GM18507 (cell line): ENCODE measurements around the gene GNG14.
"Not testable (repeated sequence)": the region's sequence is repeated elsewhere in the genome, so short reads cannot be mapped to it uniquely, and the experiment has no call there.

Experiments used
- DNase-seq: peaks from one replicate; pipeline ENCODE4 v3.0.0; 2011; ENCODE audit warnings: low read depth; ENCODE audit not compliant: insufficient read length; ENCODE audit errors: extremely low spot score
- FAIRE-seq: peaks from 2 replicates; lab custom pipeline; 2011; peaks lifted over from hg19 to GRCh38; lab: Jason Lieb, UNC

The GNG14 gene

DNA sequence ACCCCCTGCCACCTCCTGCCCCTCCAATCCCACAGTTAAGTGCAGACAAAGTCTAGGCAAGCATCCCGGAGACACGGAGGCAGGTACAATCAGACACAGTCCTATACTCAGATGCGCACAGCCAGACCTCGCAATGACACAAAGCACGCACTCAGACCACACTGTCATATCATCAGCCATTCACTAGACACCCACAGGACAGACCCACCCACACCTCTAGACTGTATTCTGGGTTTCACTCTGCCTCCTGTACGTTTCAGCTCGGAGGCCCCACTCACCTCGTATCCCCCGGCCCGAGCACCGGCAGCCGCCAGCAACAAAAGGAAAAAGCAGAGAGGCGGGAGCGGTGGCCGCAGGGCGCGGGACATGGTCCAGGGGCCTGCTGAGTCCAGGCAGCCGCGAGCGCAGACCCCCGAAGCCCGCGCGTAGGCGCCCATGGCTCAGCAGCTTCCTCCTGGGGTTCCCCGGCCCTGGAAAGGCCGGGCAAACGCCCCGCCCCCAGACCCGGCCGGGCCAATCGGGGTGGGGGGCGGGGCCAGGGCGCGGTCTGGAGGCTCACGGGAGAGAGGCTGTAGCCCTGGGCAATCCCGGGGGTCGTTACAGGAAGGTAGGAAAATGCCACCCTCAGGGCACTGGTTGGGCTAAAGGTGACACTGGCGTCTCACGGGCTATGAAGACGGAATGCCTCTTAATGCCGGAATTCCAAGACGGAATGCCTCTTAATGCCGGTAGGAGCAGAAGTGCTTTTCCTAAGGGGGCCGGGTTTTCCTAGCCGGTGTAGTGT is 21.3 kb upstream of the GNG14 start, which contains the start of the genes MAN2B1 and WDR83:
Gene MAN2B1, minus strand, starts transcription at position 478 of the 784 bp plus-strand sequence. Its CDS starts 41 bp downstream, at position 437.
Gene WDR83, plus strand, starts transcription at position 543 of the 784 bp plus-strand sequence. CDS start 2,984 bp downstream, outside the sequence.
- FAIRE-seq: peak; percentile 70

DNA sequence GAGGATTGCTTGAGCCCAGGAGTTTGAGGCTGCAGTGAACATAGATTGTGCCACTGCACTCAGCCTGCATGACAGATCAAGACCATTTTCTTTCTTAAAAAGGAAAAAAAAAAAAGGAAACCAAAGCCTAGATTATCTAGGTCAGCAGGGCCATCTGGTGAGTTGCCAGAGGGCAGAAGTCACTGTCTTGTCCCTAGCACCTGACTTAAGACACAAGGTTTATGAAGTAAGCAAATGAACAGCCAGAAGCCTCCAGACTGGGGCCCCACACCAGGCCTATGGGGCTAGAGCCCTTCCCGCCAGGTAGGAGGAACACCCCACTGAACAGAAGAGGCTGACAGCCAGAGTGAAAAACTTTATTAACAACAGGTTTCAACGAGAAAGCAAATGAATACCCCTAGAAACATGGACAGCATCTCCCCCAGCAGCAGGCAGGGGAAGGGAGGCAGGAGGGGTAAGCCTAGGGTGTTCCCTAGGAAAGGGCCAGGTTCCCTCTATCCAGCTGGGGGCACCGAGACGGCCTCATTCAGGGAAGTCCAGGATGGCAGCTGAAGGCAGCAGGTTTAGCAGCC is 20.0 kb upstream of the GNG14 start:
- FAIRE-seq (no peak), DNase-seq (no peak)

More for the DNA sequence above, 21.3 kb upstream of the GNG14 start, which contains the start of the genes MAN2B1 and WDR83:
- DNase-seq: peak; percentile 83

DNA sequence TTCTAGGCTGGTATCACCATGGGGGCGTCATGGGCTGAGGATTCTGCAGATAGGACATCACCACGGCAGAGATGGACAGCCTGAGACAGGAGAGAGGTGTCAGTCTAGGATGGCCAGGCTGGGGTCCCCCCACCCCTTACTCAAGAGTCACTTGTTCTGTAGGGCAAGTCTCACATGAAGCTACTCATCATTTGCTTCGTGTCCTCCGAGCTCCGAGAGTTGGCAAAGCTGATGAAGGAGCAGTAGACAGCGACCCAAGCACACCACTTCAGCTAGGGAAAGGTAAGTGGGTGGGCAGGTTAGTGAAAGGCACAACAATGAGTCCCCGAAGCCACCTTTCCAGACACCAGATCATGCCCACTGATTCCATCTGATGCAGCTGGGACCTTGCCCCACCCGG is 19.5 kb upstream of the GNG14 start:
- no peak for DNase-seq
- no peak for FAIRE-seq

DNA sequence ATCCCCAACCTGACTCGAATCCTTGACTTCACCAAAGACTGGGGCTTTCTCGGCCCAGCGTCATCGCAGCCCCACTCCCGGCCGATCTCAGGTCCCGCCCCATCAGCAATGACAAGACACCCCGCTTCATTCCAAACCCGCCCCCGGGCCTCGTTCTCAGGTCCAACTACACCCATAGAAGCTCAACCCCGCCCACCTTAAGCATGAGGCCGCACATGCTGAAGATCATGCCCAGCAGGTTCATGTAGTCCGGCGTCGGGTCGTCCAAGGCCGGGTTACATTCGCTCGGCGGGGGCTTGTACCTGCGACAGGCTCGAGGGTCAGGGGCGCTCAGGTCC is 18.9 kb upstream of the GNG14 start:
- DNase-seq (no peak), FAIRE-seq (no peak)

DNA sequence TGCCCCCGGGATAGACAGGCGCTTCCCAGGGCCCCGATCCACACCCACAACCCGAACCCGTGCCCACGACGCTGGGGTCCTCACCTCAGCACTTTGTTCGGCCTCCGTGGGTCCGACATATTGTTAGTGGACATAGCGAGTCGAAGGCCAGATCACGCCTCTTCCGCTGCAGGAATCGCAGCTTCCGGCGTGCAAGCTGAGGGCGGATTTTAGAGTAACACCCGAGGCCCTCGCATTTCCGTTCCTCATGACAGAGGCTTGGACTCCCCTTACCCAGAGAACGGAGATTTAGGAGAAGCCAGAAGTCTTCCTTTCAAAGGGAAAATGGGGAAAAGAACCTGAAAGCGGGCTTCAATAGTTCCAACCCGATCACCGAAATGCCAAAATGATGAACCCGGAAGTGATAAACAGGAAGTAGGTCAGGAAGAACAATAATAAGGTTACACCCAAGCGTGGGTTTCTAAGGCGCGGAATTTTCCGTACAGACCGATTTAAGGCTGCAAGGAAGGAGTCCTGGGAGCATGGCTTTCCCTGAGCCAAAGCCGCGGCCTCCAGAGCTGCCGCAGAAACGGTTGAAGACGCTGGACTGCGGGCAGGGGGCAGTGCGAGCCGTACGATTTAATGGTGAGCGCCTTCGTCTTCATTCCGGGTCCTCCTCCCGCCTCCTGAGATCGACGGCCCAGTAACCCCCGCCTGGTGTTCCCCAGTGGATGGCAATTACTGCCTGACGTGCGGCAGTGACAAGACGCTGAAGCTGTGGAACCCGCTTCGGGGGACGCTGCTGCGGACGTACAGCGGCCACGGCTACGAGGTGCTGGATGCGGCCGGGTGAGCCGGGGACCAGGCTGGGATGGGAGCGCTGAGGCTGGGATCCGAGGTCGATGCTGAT is 18.3 kb upstream of the GNG14 start:
- peak; percentile 93 for FAIRE-seq
- DNase-seq: peak; percentile 55

DNA sequence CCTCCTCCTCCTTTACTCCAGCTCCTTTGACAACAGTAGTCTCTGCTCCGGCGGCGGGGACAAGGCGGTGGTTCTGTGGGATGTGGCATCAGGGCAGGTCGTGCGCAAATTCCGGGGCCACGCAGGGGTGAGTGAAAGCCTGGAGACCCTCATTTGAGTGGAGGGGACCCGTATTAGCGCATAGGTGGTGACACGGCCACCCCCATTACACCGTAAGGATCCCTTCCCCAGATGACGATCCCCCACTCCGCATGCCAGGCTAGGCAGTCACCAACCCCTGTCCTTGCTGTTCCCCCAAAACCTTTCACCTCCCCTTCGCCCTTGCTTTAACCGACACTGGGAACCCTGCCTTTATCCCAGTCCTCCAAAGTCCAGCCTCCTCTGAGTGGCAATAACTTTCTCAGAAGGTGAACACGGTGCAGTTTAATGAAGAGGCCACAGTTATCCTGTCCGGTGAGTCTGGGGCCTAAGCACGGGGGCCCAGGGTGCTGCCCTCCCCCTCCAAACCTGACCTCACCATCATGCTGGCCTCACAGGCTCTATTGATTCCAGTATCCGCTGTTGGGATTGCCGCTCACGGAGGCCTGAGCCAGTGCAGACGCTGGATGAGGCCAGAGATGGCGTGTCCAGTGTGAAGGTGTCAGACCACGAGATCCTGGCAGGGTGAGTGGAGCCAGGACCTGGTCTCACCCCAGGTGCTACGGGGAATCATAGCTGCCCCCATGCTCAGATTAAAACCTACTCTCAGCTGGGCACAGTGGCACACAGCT is 17.5 kb upstream of the GNG14 start:
- no peak for DNase-seq

DNA sequence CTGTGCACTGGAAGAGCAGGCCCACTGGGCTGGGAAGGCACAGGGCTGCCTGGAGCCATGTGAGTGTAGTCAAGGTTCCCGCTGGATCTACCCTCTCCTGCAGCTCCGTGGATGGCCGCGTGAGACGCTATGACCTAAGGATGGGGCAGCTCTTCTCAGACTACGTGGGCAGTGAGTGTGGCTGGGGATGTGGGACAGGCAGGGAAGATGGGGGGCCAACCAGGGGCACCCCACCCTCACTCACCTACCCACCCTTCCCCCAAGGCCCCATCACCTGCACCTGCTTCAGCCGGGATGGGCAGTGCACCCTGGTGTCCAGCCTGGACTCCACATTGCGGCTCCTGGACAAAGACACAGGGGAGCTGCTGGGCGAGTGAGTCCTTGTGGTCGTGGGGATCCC is 15.1 kb upstream of the GNG14 start:
- FAIRE-seq (no peak), DNase-seq (no peak)

More for the DNA sequence above, 17.5 kb upstream of the GNG14 start:
- FAIRE-seq: no peak

DNA sequence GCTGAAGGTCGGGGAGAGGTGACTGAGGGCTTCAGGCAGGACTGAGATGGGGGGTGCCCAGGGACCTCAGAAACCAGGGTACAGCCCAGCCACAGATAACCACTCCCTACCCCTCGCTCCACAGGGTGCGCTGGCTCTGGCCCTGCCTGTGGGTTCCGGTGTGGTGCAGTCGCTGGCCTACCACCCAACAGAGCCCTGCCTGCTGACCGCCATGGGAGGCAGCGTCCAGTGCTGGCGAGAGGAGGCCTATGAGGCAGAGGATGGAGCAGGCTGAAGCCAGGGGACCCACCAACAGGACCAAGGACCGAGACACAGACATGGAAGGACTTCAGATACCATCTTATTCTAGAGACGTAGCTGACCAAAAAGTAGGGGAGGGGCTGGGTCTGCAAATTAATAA is 12.4 kb upstream of the GNG14 start:
- DNase-seq: no peak
- FAIRE-seq: no peak

DNA sequence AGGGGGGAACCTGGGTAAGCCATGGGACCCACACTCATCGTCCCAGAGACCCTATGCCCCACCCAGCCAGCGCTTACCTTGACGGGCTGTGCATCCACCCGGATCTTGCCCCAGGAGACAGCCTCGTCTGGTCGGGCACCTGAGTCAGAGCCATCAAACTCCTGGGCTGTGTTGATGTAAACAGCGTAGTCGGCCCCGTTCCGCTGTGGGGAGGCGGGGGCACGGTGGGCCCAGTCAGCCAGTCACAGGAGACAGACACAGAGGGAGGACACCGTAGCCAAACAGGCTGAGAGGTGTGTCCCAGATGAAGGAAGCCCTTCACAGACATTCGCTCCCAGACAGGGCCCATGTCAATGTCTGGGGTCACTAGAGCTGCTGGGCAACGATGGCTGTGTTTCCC is 11.9 kb upstream of the GNG14 start:
- DNase-seq: no peak
- no peak for FAIRE-seq

DNA sequence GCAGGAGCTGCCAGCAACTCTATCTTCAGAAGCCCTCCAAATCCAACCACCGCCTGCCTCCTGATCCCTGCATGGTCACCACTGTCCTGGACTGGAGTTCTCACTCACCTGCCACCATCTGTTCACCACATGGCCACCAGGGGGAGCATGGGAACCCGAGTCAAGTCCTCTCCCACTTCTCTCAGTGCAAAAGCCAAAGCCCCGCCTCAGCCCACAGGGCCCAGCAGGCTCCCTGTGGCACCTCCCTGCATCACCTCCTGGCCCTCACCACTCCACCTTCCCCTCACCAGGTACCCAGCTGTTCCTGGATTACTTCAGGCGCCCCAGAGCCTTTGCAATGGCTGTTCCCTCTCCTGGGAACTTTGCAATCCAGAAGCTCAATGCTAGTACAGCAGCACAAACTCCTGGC is 11.4 kb upstream of the GNG14 start:
- DNase-seq: peak; percentile 55
- FAIRE-seq: peak; percentile 88

DNA sequence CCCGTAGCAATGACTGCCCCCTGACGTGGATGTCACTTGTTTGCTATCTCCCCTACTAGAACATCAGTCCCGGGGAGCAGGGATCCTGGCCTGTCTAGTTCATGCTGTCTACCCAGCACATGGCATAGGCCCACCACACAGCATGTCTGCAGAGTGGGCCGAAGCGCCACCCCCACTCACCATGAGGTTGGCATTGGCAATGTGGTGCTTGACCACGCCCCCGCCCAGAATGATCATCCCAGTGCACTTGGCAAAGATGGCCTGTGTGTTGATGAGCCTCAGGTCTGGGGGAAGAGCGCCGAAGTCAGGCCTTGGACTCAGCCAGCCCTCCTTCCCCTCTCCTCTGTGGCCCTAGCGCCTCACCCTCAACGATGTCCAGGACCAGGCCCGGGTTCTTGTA is 10.9 kb upstream of the GNG14 start:
- no peak for DNase-seq
- no peak for FAIRE-seq

DNA sequence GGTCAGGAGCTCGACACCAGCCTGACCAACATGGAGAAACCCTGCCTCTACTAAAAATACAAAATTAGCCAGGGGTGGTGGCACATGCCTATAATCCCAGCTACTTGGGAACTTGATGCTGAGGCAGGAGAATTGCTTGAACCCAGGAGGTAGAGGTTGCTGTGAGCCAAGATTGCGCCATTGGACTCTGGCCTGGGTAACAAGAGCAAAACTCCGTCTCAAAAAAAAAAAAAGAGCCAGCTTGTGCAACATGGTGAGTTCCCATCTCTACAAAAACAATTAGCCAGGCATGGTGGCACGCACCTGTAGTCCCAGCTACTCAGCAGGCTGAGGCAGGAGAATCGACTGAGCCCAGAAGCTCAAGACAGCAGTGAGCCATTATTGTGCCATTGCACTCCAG is 9.8 kb upstream of the GNG14 start:
- DNase-seq, FAIRE-seq: not testable (repeated sequence)

DNA sequence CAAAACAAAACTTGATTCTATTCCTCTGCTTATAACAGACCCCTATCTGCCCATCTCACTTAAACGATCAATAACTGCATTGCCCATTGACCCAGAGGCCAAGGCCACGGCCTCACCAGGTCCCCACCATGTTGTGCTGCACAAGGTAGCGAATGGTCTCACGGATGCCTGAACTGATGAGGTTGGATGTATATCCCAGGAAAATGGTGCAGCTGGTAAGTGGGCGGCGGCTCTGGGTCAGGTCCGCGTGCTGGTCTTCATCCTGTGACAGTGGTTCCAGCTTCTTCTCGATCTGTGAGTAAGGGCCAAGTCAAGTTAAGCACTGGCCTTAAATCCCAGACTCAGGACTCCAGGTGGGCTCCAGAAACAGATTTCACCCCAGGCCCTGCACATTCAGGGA is 7.8 kb upstream of the GNG14 start:
- DNase-seq (no peak), FAIRE-seq (no peak)

DNA sequence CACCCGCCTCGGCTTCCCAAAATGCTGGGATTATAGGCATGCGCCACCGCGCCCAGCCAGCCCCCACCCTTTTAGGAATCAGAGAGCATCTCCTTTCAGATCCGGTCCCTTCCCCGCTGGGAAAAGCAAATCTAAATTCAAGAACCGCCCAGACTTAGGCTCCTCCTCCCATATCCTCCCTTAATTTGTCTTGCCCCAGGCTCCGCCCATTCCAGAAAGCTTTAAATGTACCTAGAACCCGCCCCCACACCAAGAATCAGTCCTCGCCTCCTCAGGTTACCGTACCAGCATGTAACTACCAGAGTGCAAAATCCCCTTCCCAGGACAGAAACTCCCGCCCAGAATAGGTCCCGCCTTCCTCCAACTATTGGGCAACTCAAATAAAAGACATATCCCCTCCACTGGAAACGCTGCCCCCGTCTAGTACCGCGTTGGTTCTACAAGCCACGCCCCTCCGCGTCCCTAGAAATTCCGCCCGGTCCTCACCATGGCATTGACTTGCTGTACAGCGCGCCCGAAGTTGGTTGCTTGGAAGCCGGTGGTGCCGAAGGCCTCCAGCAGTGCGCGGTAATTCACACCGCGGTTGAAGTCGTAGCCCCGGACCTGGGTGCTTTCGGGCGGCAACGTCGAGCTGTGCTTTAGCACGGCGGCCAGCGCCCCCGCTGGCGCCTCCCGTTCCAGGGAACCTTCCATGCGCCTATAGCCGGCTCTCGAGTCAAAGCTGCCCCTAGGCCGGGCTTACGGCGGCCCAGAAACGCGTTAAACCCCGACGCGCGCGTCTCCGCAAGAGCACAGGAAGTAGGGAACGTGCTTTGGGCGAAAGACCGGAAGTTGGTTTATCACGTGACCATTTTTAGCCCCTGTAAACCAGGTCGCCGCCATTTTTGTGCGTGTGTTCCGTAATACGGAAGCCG is 6.5 kb upstream of the GNG14 start, which contains the start of gene DHPS:
Gene DHPS, minus strand, starts transcription at position 807 of the 914 bp plus-strand sequence. Its CDS starts 114 bp downstream, at position 693.
- FAIRE-seq (peak; percentile 94), DNase-seq (peak; percentile 88)

DNA sequence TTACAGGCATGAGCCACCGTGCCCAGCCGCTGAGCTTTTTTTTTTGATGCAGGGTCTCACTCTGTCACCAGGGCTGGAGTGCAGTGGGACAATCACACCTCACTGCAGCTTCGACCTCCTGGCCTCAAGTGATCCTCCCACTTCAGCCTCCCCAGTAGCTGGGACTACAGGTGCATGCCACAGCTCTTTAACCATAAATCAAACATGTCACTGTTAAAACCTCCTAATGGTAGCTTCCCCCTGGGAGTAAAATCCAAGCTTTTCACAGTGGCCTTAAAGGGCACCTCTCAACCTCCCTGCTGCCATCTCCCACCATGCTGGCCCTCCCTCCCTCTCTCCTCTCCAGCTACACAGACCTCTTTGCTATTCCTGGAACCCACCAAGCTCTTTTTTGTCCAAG is 2.0 kb upstream of the GNG14 start:
- no peak for FAIRE-seq
- no peak for DNase-seq

DNA sequence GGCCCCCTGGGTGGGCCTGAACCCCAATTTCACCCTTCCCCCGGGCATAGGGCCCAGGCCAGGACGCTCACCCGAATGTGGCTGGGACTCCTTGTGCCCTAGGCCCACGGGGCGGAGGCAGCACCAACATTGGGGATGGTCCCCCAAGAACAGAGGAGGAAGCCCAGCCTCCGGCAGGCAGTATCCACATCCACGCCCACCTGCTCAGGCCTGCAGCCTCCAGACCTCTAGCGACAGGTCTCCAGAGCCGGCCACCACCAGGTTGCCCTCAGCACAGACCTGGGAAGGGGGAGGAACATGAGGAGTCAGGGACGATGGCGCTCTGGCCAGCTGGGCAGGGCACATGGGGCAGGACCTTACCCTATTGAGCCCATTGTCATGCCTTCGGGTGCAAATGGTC is 1.2 kb downstream of the GNG14 start:
- no peak for DNase-seq
- no peak for FAIRE-seq

DNA sequence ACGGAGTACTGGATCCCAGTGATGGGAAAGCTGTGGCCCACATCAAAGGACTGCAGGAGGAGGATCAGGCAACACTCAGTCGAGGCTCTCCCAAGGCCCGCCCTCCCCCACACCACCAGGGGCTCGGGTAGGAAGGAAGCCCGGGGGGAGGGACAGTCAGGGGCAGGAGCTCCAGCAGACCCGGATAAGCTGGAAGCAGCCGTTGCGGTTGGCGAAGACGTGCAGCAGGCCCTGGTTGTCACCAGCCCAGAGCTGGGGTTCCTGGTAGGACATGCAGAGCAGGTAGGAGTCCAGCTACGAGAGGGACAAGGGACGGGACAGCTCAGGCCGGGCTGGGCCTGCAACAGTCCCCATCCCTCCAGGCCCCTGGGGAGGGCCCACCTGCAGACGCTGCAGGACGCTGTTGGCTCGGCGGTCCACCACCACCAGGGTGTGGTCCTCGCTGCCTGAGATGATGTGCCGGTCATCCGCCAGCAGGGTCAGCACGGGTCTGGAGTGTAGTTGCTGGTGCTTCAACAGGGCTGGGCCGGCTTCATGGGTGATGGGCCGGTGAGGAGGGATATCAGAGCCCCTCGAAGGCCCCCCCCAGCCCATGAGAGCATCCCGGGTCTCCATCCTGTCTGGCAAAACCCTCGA is 1.9 kb downstream of the GNG14 start:
- FAIRE-seq (no peak), DNase-seq (no peak)

DNA sequence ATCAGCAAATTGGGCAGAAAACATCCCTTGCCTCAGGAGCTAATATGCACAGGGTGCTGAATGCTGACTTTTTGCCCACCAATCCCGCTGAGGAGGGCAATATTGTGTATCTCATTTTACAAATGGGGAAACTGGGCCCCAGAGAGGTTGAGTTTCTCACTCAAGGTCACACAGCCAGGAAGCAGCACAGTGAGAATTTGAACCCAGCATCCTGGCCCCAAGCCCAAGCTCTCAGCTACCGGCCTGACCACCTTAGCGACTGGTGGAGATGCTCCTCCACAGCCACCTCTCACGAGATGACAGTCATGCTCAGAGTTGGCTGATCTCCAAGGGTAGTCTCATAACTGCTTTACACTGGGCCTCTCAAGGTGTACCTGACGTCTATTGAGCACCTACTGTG is 5.2 kb downstream of the GNG14 start:
- DNase-seq: no peak
- FAIRE-seq: no peak
